ENCODE measurements around the gene TRPV2. TPM values are rescaled to one million over a fixed set of nuclear protein-coding genes. Genes with fewer than 3 reads are reported as not detected.

The TRPV2 gene
- total RNA-seq, 1 donor from 2014 or later, result 46.8 TPM

DNA sequence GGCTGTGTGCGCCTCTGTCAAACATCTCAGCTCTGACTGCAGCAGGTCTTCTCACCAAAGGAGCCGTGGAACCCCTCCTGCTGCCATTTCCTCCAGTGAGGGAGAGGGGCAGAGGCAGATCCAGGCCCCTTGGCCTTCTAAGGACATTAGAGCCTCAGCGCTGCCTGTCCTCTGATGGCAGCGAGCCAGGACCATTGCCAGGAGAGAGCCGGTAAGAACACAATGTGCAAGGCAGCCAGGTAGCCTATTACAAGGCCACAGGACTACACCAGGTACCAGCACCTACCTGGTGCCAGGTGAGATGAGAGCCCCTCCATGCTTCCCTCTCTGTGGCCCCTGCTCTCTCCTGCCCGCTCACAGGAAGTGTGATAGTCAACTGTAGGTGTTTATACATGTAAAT is 65.6 kb downstream of the TRPV2 start:
- H3K36me3 Mint-ChIP-seq (ENCODE audit: low read depth), result no peaks in the 10 kb centered on the region
- H3K27me3 Mint-ChIP-seq (ENCODE audit: low read depth), result no peaks in the 10 kb centered on the region
- H3K4me1 Mint-ChIP-seq (ENCODE audit: low read depth), result no peaks in the 10 kb centered on the region
- no peak for DNase-seq (ENCODE audit: low spot score)
- no peaks in the 10 kb centered on the region for H3K9me3 Mint-ChIP-seq
- H3K4me3 Mint-ChIP-seq (ENCODE audit: low read depth), result no peak overlapping the region
- intact Hi-C loops (cut with micrococcal nuclease), result no loop called here
- no peak overlapping the region for H3K27ac Mint-ChIP-seq

DNA sequence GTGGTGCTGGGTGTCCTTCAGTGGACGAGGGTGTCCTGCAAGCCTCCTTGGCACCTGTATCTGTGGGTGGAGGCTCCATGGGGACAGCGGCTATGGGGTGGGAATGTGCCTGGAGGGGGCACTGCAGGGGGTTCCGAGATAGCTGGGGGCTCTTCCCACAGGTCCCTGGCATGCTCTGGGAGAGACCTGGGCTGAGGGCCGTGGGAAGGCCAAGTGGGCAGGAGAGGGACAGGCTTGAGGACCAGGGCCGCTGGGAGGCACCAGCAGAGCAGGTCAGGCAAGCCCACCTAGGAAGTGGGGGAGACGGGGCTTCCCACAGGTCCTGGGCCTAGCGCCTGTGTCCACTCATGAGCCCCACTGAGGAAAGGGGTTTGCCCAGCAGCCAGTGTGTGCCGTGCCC is 66.9 kb downstream of the TRPV2 start:
- Mint-ChIP-seq H3K27ac (no peak overlapping the region), H3K27me3 (ENCODE audit: low read depth) (no peaks in the 10 kb centered on the region), H3K4me1 (ENCODE audit: low read depth) (no peaks in the 10 kb centered on the region), H3K4me3 (ENCODE audit: low read depth) (no peak overlapping the region), H3K36me3 (ENCODE audit: low read depth) (no peaks in the 10 kb centered on the region), H3K9me3 (no peaks in the 10 kb centered on the region)
- DNase-seq (ENCODE audit: low spot score), result no peak
- intact Hi-C loops (cut with micrococcal nuclease), result no loop called here

DNA sequence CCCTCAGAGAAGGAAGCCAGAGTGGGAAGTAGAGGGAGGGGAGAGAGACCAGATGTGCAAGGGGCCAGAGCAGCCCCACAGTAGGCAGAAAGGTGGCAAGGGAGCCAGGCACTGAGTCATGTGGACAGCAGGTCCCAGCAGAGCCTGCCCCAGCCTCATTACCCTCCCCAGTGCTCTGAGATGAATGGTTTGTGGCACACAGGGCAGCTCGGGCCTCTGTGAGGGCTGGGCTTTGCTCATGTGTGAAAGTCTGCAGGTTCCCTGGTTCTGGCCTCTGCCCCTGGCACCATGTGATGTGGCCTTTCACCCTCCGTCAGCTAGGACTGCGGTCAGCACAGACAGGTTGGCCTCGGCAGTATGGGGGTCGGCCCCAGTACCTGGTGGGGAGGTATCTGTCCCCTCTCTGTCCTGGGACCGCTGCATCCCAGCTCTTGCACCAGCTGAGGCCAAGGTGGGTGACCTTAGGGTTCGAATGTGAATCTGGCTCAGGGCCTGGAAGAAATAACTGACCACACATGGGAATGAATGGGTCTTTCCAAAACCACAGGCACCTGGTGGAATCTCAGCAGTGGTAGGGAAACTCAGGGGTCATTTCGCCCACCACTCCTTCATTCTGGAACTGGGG is 67.8 kb downstream of the TRPV2 start:
- no peak for DNase-seq (ENCODE audit: low spot score)
- Mint-ChIP-seq H3K27me3 (ENCODE audit: low read depth) (no peaks in the 10 kb centered on the region), H3K27ac (no peak overlapping the region), H3K4me1 (ENCODE audit: low read depth) (no peaks in the 10 kb centered on the region), H3K4me3 (ENCODE audit: low read depth) (no peak overlapping the region), H3K36me3 (ENCODE audit: low read depth) (no peaks in the 10 kb centered on the region), H3K9me3 (no peaks in the 10 kb centered on the region)
- intact Hi-C loops (cut with micrococcal nuclease), result no loop called here

DNA sequence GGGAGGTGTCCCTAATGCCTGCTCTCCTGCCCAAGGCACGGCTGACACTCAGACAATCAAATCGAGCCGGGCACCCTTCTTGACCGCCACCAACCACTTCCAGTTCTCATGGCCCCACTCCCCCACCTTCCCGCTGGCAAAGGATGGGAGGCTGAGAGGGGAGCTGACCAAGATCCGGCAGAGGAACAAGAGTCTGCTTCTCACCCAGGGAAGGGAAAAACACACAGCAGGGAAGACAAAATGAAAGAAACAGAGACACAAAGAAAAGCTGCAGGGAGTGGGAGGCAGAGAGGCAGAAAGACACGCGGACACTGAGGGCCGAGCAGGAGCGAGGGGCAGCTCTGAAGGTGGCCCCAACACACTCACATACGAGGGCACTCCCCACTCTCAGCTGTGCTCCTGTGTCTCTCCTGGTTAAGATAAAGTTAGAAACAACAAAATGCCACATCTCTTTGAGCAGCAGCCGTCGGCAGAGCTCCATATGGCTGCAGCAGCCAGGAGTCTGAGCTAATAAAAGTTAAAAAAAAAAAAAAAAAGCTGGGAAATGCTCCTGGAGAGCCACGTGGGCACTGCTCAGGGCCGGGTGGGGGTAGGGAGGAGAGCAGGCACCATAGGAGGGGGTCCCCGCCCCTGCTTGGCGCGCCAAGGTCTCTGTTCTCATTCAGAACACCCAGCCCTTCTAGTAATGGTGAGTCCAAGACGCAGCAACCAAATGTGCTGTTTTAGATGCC is 69.2 kb downstream of the TRPV2 start:
- Mint-ChIP-seq H3K27me3 (ENCODE audit: low read depth) (peaks cover 11% of the 10 kb centered on the region), H3K4me1 (ENCODE audit: low read depth) (no peaks in the 10 kb centered on the region), H3K36me3 (ENCODE audit: low read depth) (no peaks in the 10 kb centered on the region), H3K4me3 (ENCODE audit: low read depth) (no peak overlapping the region), H3K9me3 (no peaks in the 10 kb centered on the region), H3K27ac (no peak overlapping the region)
- DNase-seq (ENCODE audit: low spot score), result no peak
- intact Hi-C loops (cut with micrococcal nuclease), result no loop called here

Other genes starting within 250 kb of the TRPV2 start
- gene NCOR1, start 200.0 kb upstream of the TRPV2 start, total RNA-seq, result 134 and 139 TPM in 2 replicates
- 40.1 and 40.6 TPM in 2 replicates for gene PIGL, start 198.4 kb upstream of the TRPV2 start, total RNA-seq
- gene CENPV, start 62.1 kb upstream of the TRPV2 start, total RNA-seq, result 65.8 and 69.9 TPM in 2 replicates
- gene UBB, start 34.5 kb upstream of the TRPV2 start, total RNA-seq, result 1,784 and 1,798 TPM in 2 replicates
- gene LRRC75A, start 76.6 kb downstream of the TRPV2 start, total RNA-seq, result 2.0 and 2.6 TPM in 2 replicates
- gene ZNF287, start 153.6 kb downstream of the TRPV2 start, total RNA-seq, result 6.0 and 7.9 TPM in 2 replicates
- gene ZNF624, start 238.3 kb downstream of the TRPV2 start, total RNA-seq, result 2.8 and 4.9 TPM in 2 replicates

Measured in activated T-helper 2 cell treated with anti-CD3 and anti-CD28 coated beads, Interferon-gamma antibody, Interleukin-2, Interleukin-4, amounts not matched to agents 10 μg/mL and 5 μg/mL and 100 μg/mL, durations not matched to agents 14 hours and 24 hours and 36 hours (primary cell).